Neuronal stem cell (in vitro differentiated cells): ENCODE measurements around the gene OBP2B.

Source experiments
- DNase-seq: peaks from one replicate; pipeline ENCODE4 v3.0.0-alpha.2; 2013; ENCODE audit warnings: low spot score
- H2AFZ ChIP-seq: one replicate; pipeline ENCODE4 v1.6.1; 2013; ENCODE audit warnings: mild to moderate bottlenecking, low read length, inconsistent platforms
- H2AK5ac ChIP-seq: 2 replicates; pipeline ENCODE4 v1.6.1; 2013; ENCODE audit warnings: low read depth, mild to moderate bottlenecking, inconsistent platforms, low read length, moderate library complexity, mixed read lengths
- H2BK120ac ChIP-seq: 2 replicates; pipeline ENCODE4 v1.6.1; 2013; ENCODE audit warnings: low read depth, mild to moderate bottlenecking, inconsistent platforms, low read length, moderate library complexity, mixed read lengths
- H2BK12ac ChIP-seq: one replicate; pipeline ENCODE4 v1.6.1; 2013; ENCODE audit warnings: low read length, inconsistent platforms
- H2BK15ac ChIP-seq: 2 replicates; pipeline ENCODE4 v1.6.1; 2013; ENCODE audit warnings: mild to moderate bottlenecking, low read length, inconsistent platforms, mixed read lengths
- H2BK5ac ChIP-seq: one replicate; pipeline ENCODE4 v1.6.1; 2013; ENCODE audit warnings: inconsistent platforms, mild to moderate bottlenecking, low read length, moderate library complexity
- H3K14ac ChIP-seq: one replicate; pipeline ENCODE4 v1.6.1; 2013; ENCODE audit warnings: low read length, inconsistent platforms
- H3K18ac ChIP-seq: 2 replicates; pipeline ENCODE4 v1.6.1; 2013; ENCODE audit warnings: low read length, inconsistent platforms
- H3K23ac ChIP-seq: 2 replicates; pipeline ENCODE4 v1.6.1; 2013; ENCODE audit warnings: low read depth, mild to moderate bottlenecking, mixed read lengths, low read length, inconsistent platforms; ENCODE audit not compliant: poor library complexity
- H3K27ac ChIP-seq: replicated peaks from 3 replicates; pipeline ENCODE4 v1.5.1; 2013; ENCODE audit warnings: low read length, inconsistent platforms
- H3K27me3 ChIP-seq, 3 experiments: 2 replicates each; pipeline ENCODE4 v1.6.1; 2013; ENCODE audit warnings: low read length in 3 of 3, mild to moderate bottlenecking in 2 of 3, inconsistent platforms in 1 of 3, low read depth in 1 of 3, mixed read lengths in 1 of 3, moderate library complexity in 1 of 3; ENCODE audit not compliant: control insufficient read depth in 3 of 3, insufficient read depth in 3 of 3
- H3K36me3 ChIP-seq, 2 donors: replicated peaks in 1 of 2; 2 replicates each; pipeline ENCODE4 v1.6.1; 2013; ENCODE audit warnings: low read length in 2 of 2; ENCODE audit not compliant: control insufficient read depth in 2 of 2, insufficient read depth in 2 of 2
- H3K4ac ChIP-seq: 2 replicates; pipeline ENCODE4 v1.6.1; 2013; ENCODE audit warnings: inconsistent platforms, mild to moderate bottlenecking, low read length, moderate library complexity
- H3K4me1 ChIP-seq, 2 donors: 1 replicate in 1 of 2; 2 replicates in 1 of 2; pipeline ENCODE4 v1.6.1; 2013; ENCODE audit warnings: low read length in 2 of 2, low read depth in 1 of 2; ENCODE audit not compliant: control insufficient read depth in 2 of 2, insufficient read depth in 1 of 2
- H3K4me2 ChIP-seq: one replicate; pipeline ENCODE4 v1.6.1; 2013; ENCODE audit warnings: mild to moderate bottlenecking, low read length, inconsistent platforms; ENCODE audit not compliant: insufficient read depth, poor library complexity, severe bottlenecking
- H3K4me3 ChIP-seq, 2 donors: 2 replicates each; pipeline ENCODE4 v1.5.1; 2013; ENCODE audit warnings: low read length in 2 of 2, mild to moderate bottlenecking in 2 of 2, inconsistent platforms in 1 of 2, moderate library complexity in 1 of 2
- H3K79me1 ChIP-seq: one replicate; pipeline ENCODE4 v1.6.1; 2013; ENCODE audit warnings: low read depth, mild to moderate bottlenecking, inconsistent platforms, low read length, moderate library complexity
- H3K9ac ChIP-seq: one replicate; pipeline ENCODE4 v1.6.1; 2013; ENCODE audit warnings: mild to moderate bottlenecking, low read depth, low read length, inconsistent platforms; ENCODE audit not compliant: poor library complexity
- H3K9me3 ChIP-seq, 2 donors: replicated peaks in 1 of 2; 2 replicates each; pipeline versions ENCODE3 to v1.6.1; 2013; ENCODE audit warnings: low read length in 2 of 2, mild to moderate bottlenecking in 2 of 2, inconsistent platforms in 1 of 2, low read depth in 1 of 2, mixed read lengths in 1 of 2, moderate library complexity in 1 of 2; ENCODE audit not compliant: control insufficient read depth in 2 of 2, insufficient read depth in 1 of 2
- H4K8ac ChIP-seq: one replicate; pipeline ENCODE4 v1.6.1; 2013; ENCODE audit warnings: low read depth, mild to moderate bottlenecking, inconsistent platforms, low read length, moderate library complexity
- H4K91ac ChIP-seq: one replicate; pipeline ENCODE4 v1.6.1; 2013; ENCODE audit warnings: low read length, low read depth, mild to moderate bottlenecking, inconsistent platforms; ENCODE audit not compliant: poor library complexity
- WGBS, 2 donors: extraction: QIAGEN DNeasy Blood & Tissue Kit; methylation state at CpG; one replicate each; pipeline ENCODE4 v1.1.7; 2013; ENCODE audit warnings: missing lambda C conversion rate in 2 of 2, mixed read lengths in 1 of 2; ENCODE audit not compliant: insufficient read length in 2 of 2, insufficient replicate concordance in 1 of 2; ENCODE audit errors: extremely low coverage in 2 of 2; 5-methylcytosine and 5-hydroxymethylcytosine counted together

Gene OBP2B

GRCh38 chr9:133182151-133182550 is 26.9 kb downstream of the OBP2B start:
- no peak overlapping the region for H3K27ac ChIP-seq
- DNase-seq: no peak
- peak overlapping the region; percentile 27 for H2BK5ac ChIP-seq
- no peaks in the 10 kb centered on the region for H3K9me3 ChIP-seq
- no peak overlapping the region for H2AFZ ChIP-seq
- H3K18ac ChIP-seq: no peak overlapping the region
- peaks cover 0 to 47% (median 9%) of the 10 kb centered on the region in 3 experiments for H3K27me3 ChIP-seq
- no peak overlapping the region for H4K91ac ChIP-seq
- H3K79me1 ChIP-seq: no peaks in the 10 kb centered on the region
- H3K36me3 ChIP-seq: no peaks in the 10 kb centered on the region
- no peak overlapping the region for H2BK12ac ChIP-seq
- no peak overlapping the region for H2BK15ac ChIP-seq
- H3K4me1 ChIP-seq: no peaks in the 10 kb centered on the region
- no peak overlapping the region for H3K14ac ChIP-seq
- no peak overlapping the region for H2BK120ac ChIP-seq
- H3K4me2 ChIP-seq: no peak overlapping the region
- WGBS, 2 donors: no CpG with 5 or more reads among the region's 5 CpGs
- no peak overlapping the region for H2AK5ac ChIP-seq
- H3K23ac ChIP-seq: peak overlapping the region; percentile 65
- no peak overlapping the region for H4K8ac ChIP-seq
- H3K4ac ChIP-seq: no peak overlapping the region
- H3K9ac ChIP-seq: peak overlapping the region; percentile 12
- no peak overlapping the region for H3K4me3 ChIP-seq

- no peak overlapping the region for H3K4me2 ChIP-seq
- no peak overlapping the region for H2AK5ac ChIP-seq
- H3K4me1 ChIP-seq: no peaks in the 10 kb centered on the region
- no peak overlapping the region for H3K23ac ChIP-seq
- H3K4me3 ChIP-seq: no peak overlapping the region
- H3K4ac ChIP-seq: no peak overlapping the region
- no peak overlapping the region for H3K18ac ChIP-seq
- no CpG with 5 or more reads among the region's 3 CpGs for WGBS, 2 donors
- H4K8ac ChIP-seq: no peak overlapping the region
- H3K27ac ChIP-seq: no peak overlapping the region
- H3K27me3 ChIP-seq: peaks cover 0 to 46% (median 3%) of the 10 kb centered on the region in 3 experiments
- H3K79me1 ChIP-seq: no peaks in the 10 kb centered on the region
- no peaks in the 10 kb centered on the region for H3K9me3 ChIP-seq
- no peak for DNase-seq
- H3K14ac ChIP-seq: no peak overlapping the region
- H4K91ac ChIP-seq: no peak overlapping the region
- H3K36me3 ChIP-seq: no peaks in the 10 kb centered on the region
- H3K9ac ChIP-seq: no peak overlapping the region
- H2BK5ac ChIP-seq: no peak overlapping the region
- no peak overlapping the region for H2BK15ac ChIP-seq
- no peak overlapping the region for H2BK120ac ChIP-seq
- H2BK12ac ChIP-seq: no peak overlapping the region
- H2AFZ ChIP-seq: no peak overlapping the region
These were observed 27.5 kb downstream of the OBP2B start for GRCh38 chr9:133181561-133181960.

GRCh38 chr9:133180953-133181352 is 28.1 kb downstream of the OBP2B start:
- Histone ChIP-seq H3K4me3 (no peak overlapping the region), H3K27me3 (peaks cover 0 to 51% (median 3%) of the 10 kb centered on the region in 3 experiments), H2AK5ac (no peak overlapping the region), H4K8ac (no peak overlapping the region), H2BK5ac (no peak overlapping the region), H2BK120ac (no peak overlapping the region), H2BK15ac (no peak overlapping the region), H4K91ac (no peak overlapping the region), H2AFZ (no peak overlapping the region), H3K4ac (no peak overlapping the region), H3K27ac (no peak overlapping the region), H3K79me1 (no peaks in the 10 kb centered on the region), H2BK12ac (no peak overlapping the region), H3K9me3 (no peaks in the 10 kb centered on the region), H3K4me2 (no peak overlapping the region), H3K36me3 (no peaks in the 10 kb centered on the region), H3K18ac (no peak overlapping the region), H3K23ac (no peak overlapping the region), H3K14ac (no peak overlapping the region), H3K9ac (no peak overlapping the region), H3K4me1 (no peaks in the 10 kb centered on the region)
- WGBS, 2 donors: no CpG with 5 or more reads among the region's 5 CpGs
- no peak for DNase-seq

GRCh38 chr9:133173056-133173455 is 36.0 kb downstream of the OBP2B start:
- H3K79me1 ChIP-seq: no peaks in the 10 kb centered on the region
- peaks cover 0 to 43% (median 0%) of the 10 kb centered on the region in 3 experiments for H3K27me3 ChIP-seq
- no peak overlapping the region for H2BK12ac ChIP-seq
- no peak overlapping the region for H2BK15ac ChIP-seq
- no peak overlapping the region for H3K23ac ChIP-seq
- no peak overlapping the region for H3K4me3 ChIP-seq
- H2BK5ac ChIP-seq: no peak overlapping the region
- DNase-seq: no peak
- H3K9me3 ChIP-seq: no peaks in the 10 kb centered on the region
- H2AFZ ChIP-seq: no peak overlapping the region
- H3K4ac ChIP-seq: no peak overlapping the region
- no peak overlapping the region for H4K8ac ChIP-seq
- no peak overlapping the region for H3K14ac ChIP-seq
- no peak overlapping the region for H3K27ac ChIP-seq
- no peaks in the 10 kb centered on the region for H3K36me3 ChIP-seq
- no peak overlapping the region for H2BK120ac ChIP-seq
- H3K4me2 ChIP-seq: no peak overlapping the region
- no peak overlapping the region for H3K9ac ChIP-seq
- no peak overlapping the region for H4K91ac ChIP-seq
- WGBS, 2 donors: no CpG with 5 or more reads among the region's 7 CpGs
- no peaks in the 10 kb centered on the region for H3K4me1 ChIP-seq
- no peak overlapping the region for H3K18ac ChIP-seq
- H2AK5ac ChIP-seq: no peak overlapping the region
